Measurements from ENCODE around the gene SYVN1.

DNA sequence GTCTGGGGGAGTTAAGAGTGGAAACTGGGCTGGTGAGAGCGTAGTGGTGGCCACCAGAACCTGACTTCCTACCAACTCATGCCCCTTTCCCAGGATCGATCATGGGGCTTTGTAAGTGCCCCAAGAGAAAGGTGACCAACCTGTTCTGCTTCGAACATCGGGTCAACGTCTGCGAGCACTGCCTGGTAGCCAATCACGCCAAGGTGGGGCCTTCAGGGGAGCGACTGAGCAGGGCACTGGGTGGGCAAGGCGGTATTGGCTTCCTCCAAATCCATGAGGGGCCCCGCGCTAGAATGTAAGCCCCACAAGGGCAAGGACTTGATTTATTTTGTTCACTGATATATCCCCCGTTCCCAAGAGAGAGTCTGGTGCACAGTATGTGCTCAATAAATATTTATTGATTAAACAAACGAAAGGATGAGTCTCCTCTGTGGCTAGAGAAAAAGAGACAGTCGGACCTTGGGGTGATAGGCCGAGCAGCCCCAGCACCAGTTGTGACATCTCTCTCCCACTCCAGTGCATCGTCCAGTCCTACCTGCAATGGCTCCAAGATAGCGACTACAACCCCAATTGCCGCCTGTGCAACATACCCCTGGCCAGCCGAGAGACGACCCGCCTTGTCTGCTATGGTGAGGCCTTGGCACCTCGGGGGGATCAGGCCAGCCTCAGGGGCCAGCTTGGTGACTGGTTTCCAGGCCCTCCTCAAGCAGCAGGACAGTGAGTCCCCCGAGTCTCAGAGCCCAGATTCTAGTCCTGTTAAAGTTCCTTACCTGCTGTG, 49.5 kb downstream of the SYVN1 start:
- TF ChIP-seq HDGF (IDR thresholded peaks at IDR 0.05; ENCODE audit: borderline replicate concordance), result no peak
- no peak for TF ChIP-seq FOXA1 (IDR thresholded peaks at IDR 0.05)
- TF ChIP-seq TARDBP (IDR thresholded peaks at IDR 0.05), result no peak
- TF ChIP-seq BHLHE40 (IDR thresholded peaks at IDR 0.05; ENCODE audit: borderline replicate concordance), result no peak
- TF ChIP-seq CTBP1 (IDR thresholded peaks at IDR 0.05; ENCODE audit: borderline replicate concordance), result no peak
- TF ChIP-seq FOXK2 (IDR thresholded peaks at IDR 0.05), result no peak
- no peak for TF ChIP-seq ZNF384 (IDR thresholded peaks at IDR 0.05)
- TF ChIP-seq, protein P1, sequence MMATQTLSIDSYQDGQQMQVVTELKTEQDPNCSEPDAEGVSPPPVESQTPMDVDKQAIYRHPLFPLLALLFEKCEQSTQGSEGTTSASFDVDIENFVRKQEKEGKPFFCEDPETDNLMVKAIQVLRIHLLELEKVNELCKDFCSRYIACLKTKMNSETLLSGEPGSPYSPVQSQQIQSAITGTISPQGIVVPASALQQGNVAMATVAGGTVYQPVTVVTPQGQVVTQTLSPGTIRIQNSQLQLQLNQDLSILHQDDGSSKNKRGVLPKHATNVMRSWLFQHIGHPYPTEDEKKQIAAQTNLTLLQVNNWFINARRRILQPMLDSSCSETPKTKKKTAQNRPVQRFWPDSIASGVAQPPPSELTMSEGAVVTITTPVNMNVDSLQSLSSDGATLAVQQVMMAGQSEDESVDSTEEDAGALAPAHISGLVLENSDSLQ (IDR thresholded peaks at IDR 0.05), result no peak
- no peak for TF ChIP-seq SP1 (IDR thresholded peaks at IDR 0.05)
- TF ChIP-seq FOXM1 (IDR thresholded peaks at IDR 0.05; ENCODE audit: borderline replicate concordance), result no peak
